GM12864 (cell line): ENCODE data around the gene KHDC1.
"Not testable (repeated sequence)": the region's sequence is repeated elsewhere in the genome, so short reads cannot be mapped to it uniquely, and the experiment has no call there.

Experiments used
- DNase-seq: peaks from one replicate; pipeline ENCODE4 v3.0.0-alpha.2; 2011; ENCODE audit warnings: low read depth
- H3K4me3 ChIP-seq: 2 replicates; pipeline ENCODE4 v1.5.1; 2011; ENCODE audit warnings: mild to moderate bottlenecking, low read depth, low read length, control low read depth
- CTCF ChIP-seq: IDR thresholded peaks from 2 replicates; pipeline ENCODE4 v1.5.1; 2011; ENCODE audit warnings: low read depth, mild to moderate bottlenecking, moderate library complexity, low read length, control low read depth, inconsistent platforms; ENCODE audit errors: missing control alignments

Gene KHDC1

GRCh38 chr6:73299151-73299971, 36.4 kb upstream of the KHDC1 start:
- no peak for TF ChIP-seq CTCF
- DNase-seq, result no peak
- H3K4me3 ChIP-seq, result no peak overlapping the region

DNA sequence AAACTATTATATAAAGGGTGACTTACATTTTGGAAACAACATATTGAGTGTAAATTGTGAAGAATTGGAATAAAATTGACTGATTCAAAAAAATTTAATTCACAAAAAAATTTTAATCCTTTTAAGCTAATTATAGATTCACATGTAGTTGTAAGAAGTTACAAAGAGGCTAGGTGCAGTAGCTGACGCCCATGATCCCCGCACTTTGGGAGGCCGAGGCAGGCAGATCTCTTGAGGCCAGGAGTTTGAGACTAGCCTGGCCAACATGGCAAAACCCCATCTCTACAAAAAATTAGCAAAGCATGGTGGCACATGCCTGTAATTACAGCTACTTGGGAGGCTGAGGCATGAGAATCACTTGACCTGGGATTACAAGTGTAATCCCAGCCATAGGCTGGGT, 30.3 kb upstream of the KHDC1 start:
- no peak overlapping the region for H3K4me3 ChIP-seq
- DNase-seq, result no peak
- TF ChIP-seq CTCF, result no peak

DNA sequence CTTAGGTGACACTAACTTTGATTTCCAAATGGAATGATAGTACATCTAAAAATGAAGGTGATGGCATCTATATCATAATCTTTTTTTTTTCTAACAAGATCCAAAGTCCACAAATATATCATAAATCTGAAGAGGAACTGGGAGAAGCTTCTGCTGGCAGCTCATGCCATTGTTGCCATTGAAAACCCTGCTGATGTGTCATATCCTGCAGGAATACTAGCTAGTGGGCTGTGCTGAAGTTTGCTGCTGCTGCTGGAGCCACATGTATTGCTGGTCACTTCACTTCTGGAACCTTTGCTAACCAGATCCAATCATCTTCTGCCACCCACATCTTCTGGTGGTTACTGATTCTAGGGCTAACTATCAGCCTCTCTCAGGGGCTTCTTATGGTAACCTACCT, 27.4 kb upstream of the KHDC1 start:
- TF ChIP-seq CTCF, result no peak
- no peak overlapping the region for H3K4me3 ChIP-seq
- no peak for DNase-seq

DNA sequence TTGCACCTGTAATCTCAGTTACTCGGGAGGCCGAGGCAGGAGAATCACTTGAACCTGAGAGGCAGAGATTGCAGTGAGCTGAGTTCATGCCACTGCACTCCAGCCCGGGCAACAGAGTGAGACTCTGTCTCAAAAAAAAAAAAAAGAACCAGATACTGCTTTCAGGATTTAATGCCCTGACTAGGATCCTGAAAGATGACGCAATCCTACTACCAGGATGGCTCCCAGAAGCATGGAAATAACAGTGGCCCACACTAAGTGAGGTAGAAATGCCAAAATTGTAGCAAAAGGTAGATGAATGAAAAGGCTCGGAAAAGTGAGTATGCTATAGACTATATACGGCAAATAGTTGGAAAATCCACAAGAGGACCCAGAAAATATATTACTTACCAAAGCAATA, 23.8 kb upstream of the KHDC1 start:
- no peak for DNase-seq
- TF ChIP-seq CTCF, result no peak
- H3K4me3 ChIP-seq, result no peak overlapping the region

- DNase-seq, result no peak
- peak; percentile 22 for TF ChIP-seq CTCF
- H3K4me3 ChIP-seq, result no peak overlapping the region
These were observed 22.8 kb upstream of the KHDC1 start for GRCh38 chr6:73285674-73286283.

DNA sequence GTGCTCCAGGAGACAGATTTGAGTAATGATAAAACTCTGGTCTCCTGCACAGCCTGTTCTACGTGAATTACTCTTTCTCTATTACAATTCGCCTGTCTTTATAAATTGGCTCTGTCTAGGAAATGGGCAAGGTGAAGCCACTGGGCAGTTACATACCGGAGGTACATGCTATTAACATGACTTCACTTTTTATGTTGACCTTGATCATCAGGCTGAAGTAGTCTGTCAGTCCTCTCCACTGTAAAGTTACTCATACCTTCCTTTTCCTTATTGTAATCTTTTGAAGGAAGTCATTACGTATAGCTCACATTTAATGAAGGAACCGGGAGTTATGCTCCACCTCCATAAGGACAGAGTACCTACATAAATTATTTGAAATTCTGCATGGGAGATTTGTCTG, 19.9 kb upstream of the KHDC1 start:
- DNase-seq, result no peak
- TF ChIP-seq CTCF, result no peak
- H3K4me3 ChIP-seq, result no peak overlapping the region

- not testable (repeated sequence) for DNase-seq, H3K4me3 ChIP-seq
These were observed 18.7 kb upstream of the KHDC1 start for GRCh38 chr6:73281684-73282083.

- H3K4me3 ChIP-seq, DNase-seq: not testable (repeated sequence)
These were observed 6.3 kb upstream of the KHDC1 start for GRCh38 chr6:73269296-73269695.

- not testable (repeated sequence) for H3K4me3 ChIP-seq
These were observed 5.9 kb upstream of the KHDC1 start for GRCh38 chr6:73268896-73269295.

More at GRCh38 chr6:73268896-73269295, 5.9 kb upstream of the KHDC1 start:
- DNase-seq, result not testable (repeated sequence)
